Osteocyte (in vitro differentiated cells): ENCODE data around the gene MEGF11. TPM values are rescaled to one million over a fixed set of nuclear protein-coding genes. Genes with fewer than 3 reads are reported as not detected.

ENCODE experiments used
- DNase-seq: peaks from one replicate; pipeline ENCODE4 v3.0.0; 2021; ENCODE audit warnings: mixed read lengths; ENCODE audit not compliant: unreplicated experiment; ENCODE audit errors: extremely low spot score
- H3K27ac Mint-ChIP-seq: one replicate; pipeline ENCODE4 v1.8.0; 2021; ENCODE audit warnings: mild to moderate bottlenecking, mixed read lengths; ENCODE audit not compliant: unreplicated experiment
- H3K27me3 Mint-ChIP-seq: one replicate; pipeline ENCODE4 v1.8.0; 2021; ENCODE audit warnings: mixed read lengths; ENCODE audit not compliant: unreplicated experiment
- H3K36me3 Mint-ChIP-seq: one replicate; pipeline ENCODE4 v1.8.0; 2021; ENCODE audit warnings: mixed read lengths; ENCODE audit not compliant: unreplicated experiment
- H3K4me1 Mint-ChIP-seq: one replicate; pipeline ENCODE4 v1.8.0; 2021; ENCODE audit warnings: mixed read lengths; ENCODE audit not compliant: unreplicated experiment
- H3K4me3 Mint-ChIP-seq: one replicate; pipeline ENCODE4 v1.8.0; 2021; ENCODE audit warnings: mild to moderate bottlenecking, moderate library complexity, mixed read lengths; ENCODE audit not compliant: unreplicated experiment
- H3K9me3 Mint-ChIP-seq: one replicate; pipeline ENCODE4 v1.8.0; 2021; ENCODE audit warnings: mixed read lengths; ENCODE audit not compliant: unreplicated experiment
- CTCF ChIP-seq: fragments of 200-600 bp; sonication (generic); IDR thresholded peaks from 2 replicates; pipeline ENCODE4 v1.5.0; 2021; ENCODE audit warnings: antibody characterized with exemption, mild to moderate bottlenecking, moderate library complexity
- total RNA-seq: library from RNA; stranded (reverse); gene quantifications from 2 replicates; pipeline ENCODE4 v1.2.1, GENCODE V29; 2021

MEGF11 gene
- total RNA-seq, 1 donor from 2014 or later, result not detected

GRCh38 chr15:66014635-66015182 lies 238.8 kb downstream of the MEGF11 start:
- no peaks in the 10 kb centered on the region for H3K9me3 Mint-ChIP-seq

GRCh38 chr15:66014022-66014421 lies 239.5 kb downstream of the MEGF11 start:
- Mint-ChIP-seq H3K36me3 (no peaks in the 10 kb centered on the region), H3K9me3 (no peaks in the 10 kb centered on the region), H3K27me3 (peaks cover 35% of the 10 kb centered on the region), H3K4me1 (no peaks in the 10 kb centered on the region), H3K4me3 (no peak overlapping the region), H3K27ac (no peak overlapping the region)
- no peak for TF ChIP-seq CTCF
- DNase-seq, result no peak

More at GRCh38 chr15:66014635-66015182, 238.8 kb downstream of the MEGF11 start:
- Mint-ChIP-seq H3K4me1 (no peaks in the 10 kb centered on the region), H3K4me3 (no peak overlapping the region), H3K27ac (no peak overlapping the region), H3K27me3 (peaks cover 37% of the 10 kb centered on the region), H3K36me3 (no peaks in the 10 kb centered on the region)
- no peak for TF ChIP-seq CTCF
- no peak for DNase-seq

GRCh38 chr15:66008940-66009562 lies 244.5 kb downstream of the MEGF11 start:
- TF ChIP-seq CTCF, result no peak
- no peak for DNase-seq
- Mint-ChIP-seq H3K27ac (no peak overlapping the region), H3K36me3 (no peaks in the 10 kb centered on the region), H3K4me3 (no peak overlapping the region), H3K27me3 (peaks cover 11% of the 10 kb centered on the region), H3K9me3 (no peaks in the 10 kb centered on the region), H3K4me1 (no peaks in the 10 kb centered on the region)

- Mint-ChIP-seq H3K4me3 (no peak overlapping the region), H3K36me3 (no peaks in the 10 kb centered on the region), H3K27ac (no peak overlapping the region), H3K9me3 (no peaks in the 10 kb centered on the region), H3K4me1 (no peaks in the 10 kb centered on the region), H3K27me3 (peaks cover 6% of the 10 kb centered on the region)
- DNase-seq, result no peak
- no peak for TF ChIP-seq CTCF
Observed at GRCh38 chr15:66007663-66008262, 245.8 kb downstream of the MEGF11 start.

GRCh38 chr15:66006986-66007385 lies 246.6 kb downstream of the MEGF11 start:
- H3K9me3 Mint-ChIP-seq, result no peaks in the 10 kb centered on the region
- peaks cover 10% of the 10 kb centered on the region for H3K27me3 Mint-ChIP-seq
- no peak for TF ChIP-seq CTCF
- no peak overlapping the region for H3K4me3 Mint-ChIP-seq
- no peaks in the 10 kb centered on the region for H3K4me1 Mint-ChIP-seq
- no peak overlapping the region for H3K27ac Mint-ChIP-seq
- DNase-seq, result no peak
- no peaks in the 10 kb centered on the region for H3K36me3 Mint-ChIP-seq
